DLD1 (cell line): Measurements from ENCODE around the gene SH2D1B.
"Not testable (repeated sequence)": the region's sequence is repeated elsewhere in the genome, so short reads cannot be mapped to it uniquely, and the experiment has no call there.

ENCODE experiments used
- in situ Hi-C: cut with HindIII; loops from 2 replicates; pipeline ENCODE4 v1.10.0; 2017; ENCODE audit warnings: low sequenced_read_pairs

SH2D1B gene

DNA sequence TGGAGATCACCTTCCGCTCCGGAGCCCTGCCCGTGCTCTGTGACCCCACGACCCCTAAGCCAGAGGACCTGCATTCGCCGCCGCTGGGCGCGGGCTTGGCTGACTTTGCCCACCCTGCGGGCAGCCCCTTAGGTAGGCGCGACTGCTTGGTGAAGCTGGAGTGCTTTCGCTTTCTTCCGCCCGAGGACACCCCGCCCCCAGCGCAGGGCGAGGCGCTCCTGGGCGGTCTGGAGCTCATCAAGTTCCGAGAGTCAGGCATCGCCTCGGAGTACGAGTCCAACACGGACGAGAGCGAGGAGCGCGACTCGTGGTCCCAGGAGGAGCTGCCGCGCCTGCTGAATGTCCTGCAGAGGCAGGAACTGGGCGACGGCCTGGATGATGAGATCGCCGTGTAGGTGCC lies 44.9 kb downstream of the SH2D1B start:
- in situ Hi-C loops, result no loop called here

DNA sequence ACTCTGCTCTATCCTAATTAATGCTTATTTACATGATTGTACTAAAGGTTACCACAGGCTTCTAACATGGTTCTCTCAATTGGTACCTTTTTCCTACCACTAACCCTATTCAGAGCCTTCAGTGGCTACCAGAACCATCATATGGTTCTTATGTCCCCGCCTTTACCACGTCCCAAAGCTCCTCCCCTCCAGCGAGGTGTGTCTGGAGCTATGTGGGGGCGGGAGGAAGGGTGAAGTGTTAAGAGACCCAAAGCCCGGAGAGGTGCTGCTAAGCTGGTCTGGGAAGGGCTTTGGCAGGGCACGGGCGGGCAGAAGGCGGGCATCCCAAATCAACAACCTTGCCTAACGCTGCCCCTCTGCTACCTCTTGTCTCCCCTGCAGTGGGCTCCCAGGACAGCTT lies 45.3 kb downstream of the SH2D1B start:
- in situ Hi-C loops, result no loop called here

DNA sequence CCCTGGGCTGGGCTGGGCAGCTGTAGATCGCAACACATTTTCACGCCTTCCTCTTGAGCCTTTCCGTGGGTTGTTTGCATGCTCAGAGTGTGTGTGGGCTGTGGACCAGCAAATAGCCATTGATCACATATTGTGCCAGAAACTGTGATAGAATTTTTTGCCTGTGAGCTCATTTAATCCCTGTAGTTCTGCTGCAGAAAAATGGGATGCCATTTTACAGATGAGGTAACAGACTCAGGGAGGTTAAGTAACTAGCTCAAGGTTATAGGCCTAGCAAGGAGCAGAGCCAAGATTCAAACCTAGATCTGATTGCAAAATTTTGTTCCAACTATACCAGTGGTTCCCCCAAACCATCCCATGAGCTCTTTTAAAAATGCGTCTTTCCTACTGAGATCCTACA lies 45.8 kb downstream of the SH2D1B start:
- in situ Hi-C loops, result no loop called here

DNA sequence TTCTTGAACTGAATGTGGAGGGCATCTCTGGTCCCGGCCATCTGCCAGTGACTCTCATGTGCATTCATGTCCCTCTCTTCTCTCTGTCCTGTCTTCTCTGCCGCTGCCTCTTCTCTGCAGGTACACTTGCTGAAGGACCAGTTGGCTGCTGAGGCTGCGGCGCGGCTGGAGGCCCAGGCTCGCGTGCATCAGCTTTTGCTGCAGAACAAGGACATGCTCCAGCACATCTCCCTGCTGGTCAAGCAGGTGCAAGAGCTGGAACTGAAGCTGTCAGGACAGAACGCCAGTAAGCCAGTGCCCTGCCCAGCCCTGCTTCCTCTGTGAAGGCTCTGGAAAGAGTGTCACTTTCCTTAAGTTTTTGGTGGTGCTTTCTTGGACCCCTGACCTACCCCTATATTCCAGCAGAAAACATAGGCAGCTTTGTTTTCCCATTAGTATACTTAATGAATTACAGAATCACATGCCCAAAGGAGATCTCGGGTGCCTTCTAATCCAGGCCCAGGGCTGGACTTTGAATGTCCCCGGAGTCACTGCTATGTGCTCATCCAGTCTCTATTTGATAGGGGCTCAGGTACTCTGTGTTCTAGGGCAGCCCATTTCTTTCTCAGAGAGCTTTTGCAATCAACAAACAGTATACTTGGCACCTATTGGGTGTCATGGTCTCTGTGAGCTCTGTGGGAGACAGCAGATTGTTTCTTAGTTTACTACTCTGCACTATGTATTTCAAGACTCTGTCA lies 46.5 kb downstream of the SH2D1B start:
- in situ Hi-C loops, result no loop called here

DNA sequence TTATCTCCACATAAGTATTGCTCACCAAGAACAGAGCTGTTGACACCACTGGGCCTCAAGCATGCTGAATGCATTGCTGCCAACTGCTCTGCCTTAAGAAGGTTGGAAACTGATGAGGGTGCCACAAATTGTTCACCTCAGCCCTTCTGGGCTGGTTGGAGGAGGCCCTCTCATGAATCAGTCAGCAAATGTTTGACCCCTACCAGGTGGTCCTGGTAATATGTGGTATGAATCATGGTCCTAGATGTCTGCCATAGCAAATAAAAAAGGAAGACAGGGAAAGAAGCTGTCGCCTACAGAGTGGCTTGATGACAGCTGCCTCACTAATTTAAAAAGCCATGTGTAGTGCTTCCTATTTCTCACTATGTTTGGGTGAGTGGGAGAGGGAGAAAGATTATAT lies 47.4 kb downstream of the SH2D1B start:
- in situ Hi-C loops, result no loop called here

DNA sequence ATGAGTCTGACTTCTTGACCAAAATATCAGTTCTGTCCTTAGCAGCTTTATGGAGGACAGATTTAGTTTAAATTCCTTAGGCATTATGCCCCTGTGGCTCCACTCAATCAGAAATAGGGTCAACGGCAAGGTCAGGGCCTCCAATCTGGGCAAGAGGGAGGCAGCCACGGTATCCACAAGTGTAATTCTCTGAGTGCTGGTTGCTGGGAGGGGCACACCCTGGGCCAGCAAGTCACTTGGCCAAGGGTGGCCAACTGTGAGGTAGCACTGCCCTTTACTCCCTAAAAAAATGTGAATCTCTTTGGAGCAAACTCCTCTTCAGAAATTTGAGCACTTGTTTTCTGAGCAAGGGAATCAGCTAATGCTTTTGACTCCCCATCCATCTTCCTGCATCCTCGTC lies 48.1 kb downstream of the SH2D1B start:
- in situ Hi-C loops, result no loop called here

DNA sequence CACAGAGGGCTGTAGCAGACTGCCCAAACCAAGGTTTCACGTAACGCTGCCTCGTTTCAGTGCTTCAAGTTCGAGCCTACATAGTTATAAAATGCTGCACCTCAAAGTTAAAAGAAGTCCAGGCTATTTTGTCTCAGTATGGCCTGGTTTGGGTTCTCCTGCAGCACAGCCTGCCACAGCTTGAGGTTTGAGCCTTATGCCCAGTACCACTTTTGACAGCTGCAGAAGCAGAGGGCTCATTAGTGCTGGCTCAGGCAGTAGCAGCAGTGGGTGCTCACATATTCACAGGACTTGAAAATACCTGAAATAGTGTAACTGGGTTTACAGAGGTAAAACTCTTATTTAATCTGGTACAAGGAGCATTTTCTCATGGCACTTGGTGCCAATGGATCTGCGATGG lies 50.6 kb downstream of the SH2D1B start:
- in situ Hi-C loops, result no loop called here

DNA sequence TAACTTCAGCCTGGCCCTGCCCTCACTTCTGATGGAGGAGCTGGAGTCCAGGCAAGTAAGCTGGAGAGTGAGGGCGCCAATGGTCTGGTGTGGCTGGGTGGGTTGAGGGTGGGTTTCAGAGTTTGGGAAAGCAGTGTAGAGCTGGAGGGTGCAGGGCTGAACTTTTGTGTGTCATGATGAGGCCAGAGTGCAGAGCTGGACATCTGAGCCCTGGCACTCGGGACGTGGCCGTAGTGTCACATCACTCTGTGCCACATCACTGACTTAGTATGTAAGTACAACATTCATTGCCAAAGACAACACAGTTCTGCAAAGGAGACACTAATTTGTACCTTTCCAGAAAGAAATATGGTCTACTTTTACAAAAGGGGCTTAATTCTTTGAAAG lies 51.1 kb downstream of the SH2D1B start:
- in situ Hi-C loops, result no loop called here

DNA sequence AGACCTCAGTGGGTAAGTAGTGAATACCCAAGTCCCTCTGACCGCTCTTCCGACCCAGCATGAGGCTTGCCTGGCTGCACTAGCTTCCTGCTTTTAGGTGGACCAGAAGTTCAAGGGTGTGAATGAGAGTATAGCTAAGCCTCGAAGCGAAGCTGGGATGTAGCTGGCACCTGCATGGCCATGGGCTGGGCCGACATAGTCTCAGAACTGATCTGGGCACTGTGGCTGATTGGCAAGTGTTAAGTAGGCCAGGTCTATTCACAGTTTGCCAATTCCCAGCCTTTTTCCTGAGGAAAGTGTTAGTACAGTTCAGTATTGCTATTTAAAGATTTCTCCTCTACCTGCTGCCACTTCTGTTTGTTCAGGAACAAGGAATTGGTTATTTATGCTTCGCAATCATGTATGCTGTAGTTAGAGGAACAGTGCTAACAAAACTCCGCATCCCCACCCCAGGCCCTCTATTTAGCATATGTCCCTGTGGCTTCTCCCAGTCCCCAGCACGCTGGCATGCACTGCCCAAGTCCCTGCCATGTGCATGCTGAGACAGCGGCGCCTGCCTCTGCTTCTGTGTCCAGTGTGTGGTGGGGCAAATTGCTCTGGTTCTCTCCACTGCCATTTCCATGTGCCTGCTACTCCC lies 51.6 kb downstream of the SH2D1B start:
- in situ Hi-C loops, result no loop called here

DNA sequence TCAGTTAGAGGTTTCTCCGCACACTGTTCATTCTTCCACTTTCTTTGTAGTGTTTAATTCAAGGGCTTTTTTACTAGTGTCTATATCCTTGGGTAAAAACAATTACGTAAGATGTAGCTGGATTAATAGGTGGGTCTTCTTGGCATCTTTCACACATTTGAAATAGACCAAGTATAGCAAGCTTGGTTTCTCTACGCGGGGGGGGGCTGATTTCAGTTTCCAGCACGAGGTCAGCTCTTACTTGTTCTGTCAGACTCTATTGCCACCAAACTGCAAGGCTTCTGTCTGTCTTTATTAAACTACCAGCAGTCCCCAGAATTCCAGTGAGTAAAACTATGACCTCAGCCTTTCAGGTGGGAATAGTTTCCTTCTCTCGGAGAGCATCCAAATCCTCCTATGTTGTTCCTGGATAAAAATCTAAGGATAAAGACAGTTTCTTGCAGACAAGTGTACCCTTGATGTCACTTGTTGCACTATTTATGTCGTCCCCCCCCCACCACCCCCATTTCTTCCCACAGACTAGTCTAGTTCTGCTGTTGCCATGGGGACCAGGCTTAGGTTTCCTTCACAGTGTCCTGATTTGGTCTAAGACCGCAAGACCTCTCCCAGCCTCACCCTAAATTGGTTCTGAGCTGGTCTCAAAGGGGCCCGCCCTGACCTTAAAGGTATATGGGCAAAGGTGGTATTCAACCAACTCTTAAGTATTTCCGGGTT lies 52.3 kb downstream of the SH2D1B start:
- in situ Hi-C loops, result no loop called here

DNA sequence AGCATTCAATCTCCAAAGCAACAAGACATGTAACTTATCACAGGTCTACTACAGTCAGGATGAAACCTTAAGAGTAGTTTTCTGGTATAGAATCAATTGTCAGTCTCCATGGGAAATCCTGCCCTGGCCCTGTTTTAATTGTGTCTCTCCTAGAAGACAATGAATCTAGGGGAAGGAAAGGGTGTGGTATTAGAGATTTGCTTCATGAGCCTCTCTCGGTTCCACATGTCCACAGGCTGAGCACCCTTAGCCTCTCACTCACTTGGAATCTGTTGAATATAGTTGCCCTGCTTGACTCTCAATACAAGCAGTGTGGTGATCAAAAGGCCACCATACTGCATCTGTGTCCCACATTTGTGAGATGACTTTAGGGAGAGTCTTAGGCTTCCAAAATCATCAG lies 53.0 kb downstream of the SH2D1B start:
- in situ Hi-C loops, result no loop called here

DNA sequence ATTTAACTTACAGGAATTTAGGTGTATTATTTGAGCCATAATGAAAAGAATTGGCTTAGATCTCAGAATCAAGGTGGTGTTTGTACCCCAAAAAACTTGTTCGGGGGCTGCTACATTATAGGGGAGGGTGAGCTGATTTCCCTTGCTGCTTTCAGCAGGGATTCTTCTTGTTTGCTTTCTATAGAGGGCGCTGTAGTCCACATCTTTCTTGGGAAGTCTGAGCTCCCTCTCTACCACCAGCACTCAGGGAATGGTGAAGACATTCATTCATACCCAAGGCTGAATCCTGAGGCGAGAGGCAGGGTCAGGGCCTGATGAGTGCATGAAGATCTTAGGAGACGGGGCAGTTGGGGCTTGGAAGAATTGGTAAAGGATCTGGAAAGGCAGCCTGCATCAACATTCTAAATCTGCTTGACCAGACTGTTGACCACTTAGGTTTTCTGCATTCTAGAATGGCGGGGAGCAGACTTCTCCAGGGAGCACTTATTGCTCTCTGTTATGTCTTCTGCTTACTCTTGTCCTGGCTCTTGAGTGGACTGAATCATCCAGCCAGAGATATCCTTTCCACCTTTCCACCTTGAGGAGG lies 54.2 kb downstream of the SH2D1B start:
- in situ Hi-C loops, result no loop called here

DNA sequence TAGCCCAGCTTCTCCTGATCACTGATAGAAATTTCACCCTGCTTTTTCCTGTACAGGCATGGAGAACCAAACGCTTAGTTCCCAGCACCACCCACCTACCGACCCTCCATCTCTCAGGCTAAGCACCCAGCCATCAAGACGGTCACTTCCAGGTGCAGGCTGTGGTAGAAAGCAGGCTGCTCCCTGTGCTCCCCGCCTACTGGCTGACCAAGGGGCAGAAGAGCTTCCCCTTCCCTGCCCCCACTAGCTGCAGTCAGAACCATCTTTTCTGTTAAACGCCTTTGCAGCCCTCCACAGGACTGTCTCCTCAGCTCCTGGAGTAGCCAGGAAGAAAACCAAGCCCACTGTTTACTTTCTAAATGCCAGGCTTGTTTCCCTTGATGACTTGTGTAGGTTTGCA lies 58.2 kb downstream of the SH2D1B start:
- in situ Hi-C loops, result no loop called here

DNA sequence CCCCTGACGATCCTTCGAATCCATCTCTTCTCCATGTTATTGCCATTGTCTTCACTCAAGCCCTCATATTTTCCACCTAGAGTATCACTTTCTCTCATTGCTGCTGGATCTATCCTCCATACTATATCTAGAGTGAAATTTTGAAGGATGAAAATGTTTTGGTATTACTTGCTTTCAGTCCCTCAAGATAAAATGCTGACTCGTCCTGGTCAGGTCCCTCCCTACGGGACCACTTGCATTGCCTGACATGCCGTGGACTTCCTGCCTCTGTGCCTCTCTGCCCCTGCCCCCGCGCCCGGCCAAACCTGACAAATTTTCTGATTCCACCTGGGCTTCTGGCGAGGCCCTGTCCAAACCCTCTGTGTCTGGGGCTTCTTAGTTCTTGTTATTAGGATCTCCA lies 58.9 kb downstream of the SH2D1B start:
- in situ Hi-C loops, result no loop called here

DNA sequence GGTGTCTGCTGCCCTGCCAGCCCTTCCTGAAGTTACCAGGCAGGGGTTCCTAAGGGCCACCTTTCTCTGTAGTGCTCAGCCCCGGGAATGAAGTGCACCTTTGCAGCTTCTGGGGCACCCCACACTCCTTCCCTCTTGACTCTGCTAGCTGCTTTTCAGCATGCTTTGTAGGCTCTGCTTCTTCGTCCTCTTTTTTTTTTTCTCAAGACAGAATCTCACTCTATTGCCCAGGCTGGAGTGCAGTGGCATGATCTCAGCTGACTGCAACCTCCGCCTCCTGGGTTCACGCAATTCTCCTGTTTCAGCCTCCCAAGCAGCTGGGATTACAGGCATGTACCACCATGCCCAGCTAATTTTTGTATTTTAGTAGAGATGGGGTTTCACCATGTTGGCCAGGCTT lies 60.1 kb downstream of the SH2D1B start:
- in situ Hi-C loops, result not testable (repeated sequence)

DNA sequence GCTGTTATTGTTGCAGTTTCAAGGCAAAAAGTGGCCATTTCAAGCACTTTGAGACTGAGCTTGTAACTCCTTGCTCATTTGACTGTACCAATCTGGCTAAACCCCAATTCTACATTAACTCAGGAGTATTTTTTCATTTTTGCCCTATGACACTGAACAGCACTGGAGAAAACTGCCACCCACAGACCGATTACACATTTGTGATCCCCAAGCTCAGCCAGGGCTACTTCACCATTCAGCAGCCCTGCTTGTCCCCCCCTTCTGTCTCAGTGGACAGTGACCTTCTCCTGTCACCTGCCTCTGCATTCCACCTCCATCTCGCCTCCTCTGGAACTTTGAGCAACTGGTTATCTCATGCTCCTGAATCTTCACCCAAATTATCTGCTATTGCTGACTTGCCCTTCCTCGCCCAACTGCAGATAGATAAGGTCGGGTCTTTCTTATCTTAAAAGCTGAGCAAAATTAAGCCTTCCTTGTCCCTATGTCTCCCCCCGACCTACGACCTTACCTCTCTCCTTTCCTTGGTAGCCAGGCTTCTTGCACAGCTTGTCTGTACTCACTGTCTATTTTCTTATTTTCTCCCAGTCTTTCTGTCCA lies 60.6 kb downstream of the SH2D1B start:
- in situ Hi-C loops, result no loop called here

DNA sequence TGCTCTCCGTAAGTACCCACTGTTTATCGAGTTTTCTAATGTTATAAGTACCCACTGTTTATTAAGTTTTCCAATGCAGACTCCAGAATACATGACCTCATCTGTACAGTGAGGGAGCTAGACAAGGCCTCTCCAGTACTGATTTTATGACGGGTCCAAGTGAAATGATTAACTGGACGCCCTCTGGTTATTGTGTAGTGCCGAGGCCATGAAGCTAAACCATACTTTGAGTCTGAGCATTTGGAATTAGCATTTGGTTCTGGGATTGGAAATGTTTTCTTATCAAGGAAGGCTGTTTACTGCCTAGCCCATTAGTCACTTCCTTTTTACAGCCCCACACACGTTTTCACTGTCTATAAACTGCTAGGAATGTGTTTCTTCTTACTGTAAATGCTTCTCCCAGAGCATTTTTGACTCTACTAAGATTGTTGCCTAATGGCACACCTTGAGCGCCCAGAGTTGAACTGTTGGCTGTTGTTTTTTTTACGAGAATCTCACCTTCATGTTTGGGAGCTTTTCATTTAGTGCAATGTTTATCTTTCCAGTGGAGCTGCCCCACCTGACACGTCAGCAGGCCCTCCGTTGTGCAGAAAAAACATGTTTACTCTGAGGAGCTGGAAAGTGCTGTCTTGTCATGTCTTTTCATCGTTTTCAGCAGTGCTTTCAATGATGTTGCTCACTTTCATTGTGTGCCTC lies 62.2 kb downstream of the SH2D1B start:
- in situ Hi-C loops, result no loop called here

DNA sequence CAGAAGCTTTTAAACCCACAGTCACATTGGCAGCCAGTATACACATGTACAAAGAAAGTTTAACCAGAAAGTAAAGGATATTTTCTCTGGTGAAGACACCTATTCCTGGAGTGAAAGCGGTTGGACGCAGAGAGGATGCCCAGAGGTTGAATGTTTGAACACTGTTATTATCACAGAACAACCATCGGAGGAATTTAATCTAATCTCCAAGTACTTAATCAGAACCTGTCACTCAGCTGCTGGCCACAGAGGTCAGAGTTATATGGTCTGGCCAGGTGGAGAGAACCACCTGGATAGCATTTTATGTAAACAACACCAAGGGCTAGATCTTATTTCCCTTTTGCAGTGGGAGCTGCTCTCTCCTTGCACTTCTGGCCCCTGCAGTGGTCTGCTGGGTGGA lies 64.7 kb downstream of the SH2D1B start:
- in situ Hi-C loops, result no loop called here
